IgD-negative memory B cell (primary cell): ENCODE results near the gene KRTAP5-3. TPM values are rescaled to one million over a fixed set of nuclear protein-coding genes. Genes with fewer than 3 reads are reported as not detected.

Experiments
- H3K27ac Mint-ChIP-seq, 3 donors: one replicate each; pipeline ENCODE4 v1.8.0; 2020 to 2022; ENCODE audit warnings: mild to moderate bottlenecking in 3 of 3, mixed read lengths in 3 of 3, moderate library complexity in 1 of 3
- H3K27me3 Mint-ChIP-seq: one replicate; pipeline ENCODE4 v1.8.0; 2021; ENCODE audit warnings: mixed read lengths
- H3K36me3 Mint-ChIP-seq: one replicate; pipeline ENCODE4 v1.8.0; 2020; ENCODE audit warnings: mild to moderate bottlenecking, mixed read lengths
- H3K4me1 Mint-ChIP-seq, 3 donors: one replicate each; pipeline ENCODE4 v1.8.0; 2020 to 2022; ENCODE audit warnings: mixed read lengths in 3 of 3, mild to moderate bottlenecking in 1 of 3
- H3K4me3 Mint-ChIP-seq, 4 donors: one replicate each; pipeline ENCODE4 v1.8.0; 2020 to 2022; ENCODE audit warnings: mild to moderate bottlenecking in 4 of 4, mixed read lengths in 4 of 4, moderate library complexity in 3 of 4
- H3K9me3 Mint-ChIP-seq, 3 donors: one replicate each; pipeline ENCODE4 v1.8.0; 2020 to 2021; ENCODE audit warnings: mixed read lengths in 3 of 3, mild to moderate bottlenecking in 1 of 3
- polyA plus RNA-seq: library from polyadenylated mRNA; unstranded; fragments of 300-500 nt; fragmentation: Illumina TruSeq; gene quantifications from one replicate; pipeline ENCODE4 v1.2.3, GENCODE V29; 2021

Gene KRTAP5-3, protein sequence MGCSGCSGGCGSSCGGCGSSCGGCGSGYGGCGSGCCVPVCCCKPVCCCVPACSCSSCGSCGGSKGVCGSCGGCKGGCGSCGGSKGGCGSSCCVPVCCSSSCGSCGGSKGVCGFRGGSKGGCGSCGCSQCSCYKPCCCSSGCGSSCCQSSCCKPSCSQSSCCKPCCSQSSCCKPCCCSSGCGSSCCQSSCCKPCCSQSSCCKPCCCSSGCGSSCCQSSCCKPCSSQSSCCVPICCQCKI
- polyA plus RNA-seq, result not detected

DNA sequence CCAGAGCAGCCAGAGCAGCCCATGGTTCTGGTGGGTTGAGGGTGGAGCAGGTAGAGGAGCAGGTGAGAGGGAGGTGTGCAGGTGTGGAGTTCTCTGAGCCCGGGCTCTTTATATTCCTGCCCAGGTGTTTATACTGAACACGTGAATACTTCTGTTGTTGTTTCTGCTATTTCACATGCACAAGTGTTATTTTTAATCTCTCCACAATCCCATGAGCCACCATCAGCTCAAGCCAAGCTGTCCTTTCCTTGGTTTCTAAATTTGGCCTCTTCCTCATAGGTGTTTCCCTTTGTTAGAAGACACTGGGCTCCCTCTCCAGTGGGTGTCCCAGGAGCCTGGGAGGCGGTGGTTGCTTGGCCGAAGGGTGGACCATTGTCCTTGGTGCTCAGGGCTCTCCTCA is at the start of gene KRTAP5-3:
KRTAP5-3 (minus strand) TSS at position 101 of the 400 bp plus-strand sequence; CDS start at position 23, 78 bp downstream.
- H3K4me1 Mint-ChIP-seq, result peaks cover 7 to 12% (median 9%) of the 10 kb centered on the region in 3 donors
- no peaks in the 10 kb centered on the region for H3K36me3 Mint-ChIP-seq
- H3K9me3 Mint-ChIP-seq, result no peaks in the 10 kb centered on the region
- H3K27me3 Mint-ChIP-seq, result peaks cover 12% of the 10 kb centered on the region
- no peak within 1 kb of the TSS for H3K27ac Mint-ChIP-seq
- no peak within 1 kb of the TSS for H3K4me3 Mint-ChIP-seq

DNA sequence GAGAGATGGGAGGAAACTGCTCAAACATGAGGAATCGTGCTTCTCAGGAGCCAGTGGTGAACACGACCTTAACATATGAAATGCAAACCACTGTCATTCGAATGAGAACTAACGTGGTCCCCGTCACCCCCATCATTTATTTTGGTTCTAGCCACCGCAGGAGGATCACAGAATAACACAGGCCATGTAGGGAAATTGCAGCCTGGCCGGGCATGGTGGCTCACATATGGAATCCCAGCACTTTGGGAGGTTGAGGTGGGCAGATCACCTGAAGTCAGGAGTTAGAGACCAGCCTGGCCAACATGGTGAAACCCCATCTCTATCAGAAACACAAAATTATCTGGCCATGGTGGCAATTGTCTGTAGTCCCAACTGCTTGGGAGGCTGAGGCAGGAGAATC is 48.4 kb upstream of the KRTAP5-3 start:
- Mint-ChIP-seq H3K9me3 (no peaks in the 10 kb centered on the region), H3K27ac (no peak overlapping the region), H3K4me1 (no peaks in the 10 kb centered on the region), H3K36me3 (peaks cover 1% of the 10 kb centered on the region), H3K4me3 (no peak overlapping the region), H3K27me3 (peaks cover 49% of the 10 kb centered on the region)

DNA sequence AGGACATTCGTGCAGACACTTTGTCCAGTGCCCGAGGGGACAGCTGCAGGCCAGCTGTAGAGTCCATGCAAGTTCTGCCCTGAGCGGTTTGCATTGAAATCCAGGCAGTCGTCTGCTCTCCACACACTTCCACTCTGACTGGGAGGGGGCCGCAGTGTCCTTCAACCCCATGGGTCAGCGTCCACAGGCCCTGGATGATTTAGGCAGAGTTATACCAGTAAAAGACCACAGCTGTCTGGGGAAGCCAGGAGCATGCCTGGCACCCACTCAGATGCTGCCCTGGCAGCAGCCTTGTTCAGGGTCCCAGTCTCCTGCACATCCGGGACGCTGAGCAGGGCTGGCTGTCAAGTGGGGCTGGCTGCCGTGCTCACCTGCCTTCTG is 47.8 kb upstream of the KRTAP5-3 start:
- Mint-ChIP-seq H3K27ac (no peak overlapping the region), H3K9me3 (no peaks in the 10 kb centered on the region), H3K4me1 (no peaks in the 10 kb centered on the region), H3K4me3 (no peak overlapping the region), H3K36me3 (peaks cover 1% of the 10 kb centered on the region), H3K27me3 (peaks cover 50% of the 10 kb centered on the region)

DNA sequence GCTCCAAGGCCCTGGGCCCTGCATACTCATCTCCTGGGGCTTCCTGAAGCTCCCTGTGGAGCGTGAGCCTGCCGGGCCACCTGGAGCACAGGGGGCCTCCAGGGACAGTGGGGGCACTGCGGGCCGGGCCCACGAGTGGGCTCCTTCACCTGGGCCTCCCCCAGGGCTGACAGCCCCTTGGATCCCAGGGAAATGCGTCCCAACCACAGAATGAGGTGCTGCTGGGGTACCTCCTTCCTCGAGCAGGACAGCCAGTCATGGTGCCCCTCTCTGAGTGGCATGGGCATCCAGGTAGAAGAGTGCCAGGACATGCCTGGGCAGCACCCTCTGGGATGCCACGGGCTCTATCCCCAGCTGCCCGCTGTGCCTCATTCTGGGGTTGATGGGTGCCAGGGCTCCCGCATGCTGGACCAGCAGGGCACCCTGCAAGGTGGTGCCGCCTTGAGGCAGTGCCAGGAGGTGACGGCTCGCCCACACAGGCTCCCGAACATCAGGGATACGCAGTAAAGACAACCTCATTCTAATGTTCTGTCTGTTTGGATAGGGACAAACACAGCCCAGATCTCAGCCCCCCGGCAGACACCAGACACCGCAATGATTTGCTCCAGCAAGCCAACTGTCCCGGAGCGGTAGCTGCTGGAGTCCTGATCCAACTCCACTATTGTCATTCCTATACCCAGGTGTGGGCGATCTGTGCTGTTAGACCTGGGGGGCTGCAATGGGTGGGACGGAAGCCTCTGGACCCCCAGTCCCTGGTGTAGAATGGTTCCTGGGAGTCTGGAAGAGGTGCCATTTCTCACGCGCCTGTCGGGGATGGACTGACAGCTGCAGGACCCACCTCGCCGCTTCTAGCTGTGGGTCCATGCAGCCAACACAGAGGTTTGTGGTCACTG is 47.2 kb upstream of the KRTAP5-3 start:
- H3K4me3 Mint-ChIP-seq, result no peak overlapping the region
- peaks cover 1% of the 10 kb centered on the region for H3K36me3 Mint-ChIP-seq
- H3K27ac Mint-ChIP-seq, result no peak overlapping the region
- H3K4me1 Mint-ChIP-seq, result no peaks in the 10 kb centered on the region
- no peaks in the 10 kb centered on the region for H3K9me3 Mint-ChIP-seq
- H3K27me3 Mint-ChIP-seq, result peaks cover 50% of the 10 kb centered on the region

DNA sequence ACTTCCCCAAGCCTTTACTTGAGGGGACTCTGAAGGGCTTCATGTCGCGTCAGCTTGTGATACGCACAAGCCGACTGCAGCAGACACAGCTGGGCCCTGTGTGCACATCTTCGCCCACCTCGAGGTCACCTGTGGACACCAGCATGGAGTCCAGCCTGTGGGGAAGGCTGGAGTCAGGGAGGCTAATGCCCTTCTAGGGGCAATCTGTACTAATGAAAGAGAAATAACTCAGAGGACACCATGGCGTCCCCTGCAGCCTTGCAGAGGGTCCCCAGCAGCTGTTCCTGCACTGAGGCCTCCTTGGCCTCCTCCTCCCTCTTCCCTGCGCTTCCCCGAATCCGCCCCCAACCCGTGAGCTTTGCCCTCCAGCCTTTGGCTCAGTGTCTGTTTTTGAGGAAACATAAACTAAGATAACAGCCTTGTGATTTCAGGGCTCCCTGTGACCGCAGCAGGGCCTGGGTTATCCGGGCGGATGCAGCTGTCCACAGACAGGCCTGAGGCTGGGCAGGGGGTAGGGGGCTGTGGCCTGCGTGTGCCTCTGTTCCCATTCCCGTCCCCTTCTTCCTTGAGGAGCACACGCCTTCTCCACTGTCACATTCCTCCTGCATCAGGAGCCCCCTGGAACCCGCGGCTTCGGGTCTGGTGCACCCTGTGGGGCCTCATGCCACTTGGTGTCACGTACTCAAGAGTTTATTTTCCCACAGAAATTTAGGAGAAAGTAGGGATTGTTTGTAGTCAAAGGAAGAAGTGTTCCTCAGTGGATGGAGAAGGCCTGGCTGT is 46.3 kb upstream of the KRTAP5-3 start:
- H3K4me3 Mint-ChIP-seq, result no peak overlapping the region
- H3K4me1 Mint-ChIP-seq, result no peaks in the 10 kb centered on the region
- H3K36me3 Mint-ChIP-seq, result peaks cover 1% of the 10 kb centered on the region
- no peaks in the 10 kb centered on the region for H3K9me3 Mint-ChIP-seq
- peaks cover 42% of the 10 kb centered on the region for H3K27me3 Mint-ChIP-seq
- H3K27ac Mint-ChIP-seq, result no peak overlapping the region

DNA sequence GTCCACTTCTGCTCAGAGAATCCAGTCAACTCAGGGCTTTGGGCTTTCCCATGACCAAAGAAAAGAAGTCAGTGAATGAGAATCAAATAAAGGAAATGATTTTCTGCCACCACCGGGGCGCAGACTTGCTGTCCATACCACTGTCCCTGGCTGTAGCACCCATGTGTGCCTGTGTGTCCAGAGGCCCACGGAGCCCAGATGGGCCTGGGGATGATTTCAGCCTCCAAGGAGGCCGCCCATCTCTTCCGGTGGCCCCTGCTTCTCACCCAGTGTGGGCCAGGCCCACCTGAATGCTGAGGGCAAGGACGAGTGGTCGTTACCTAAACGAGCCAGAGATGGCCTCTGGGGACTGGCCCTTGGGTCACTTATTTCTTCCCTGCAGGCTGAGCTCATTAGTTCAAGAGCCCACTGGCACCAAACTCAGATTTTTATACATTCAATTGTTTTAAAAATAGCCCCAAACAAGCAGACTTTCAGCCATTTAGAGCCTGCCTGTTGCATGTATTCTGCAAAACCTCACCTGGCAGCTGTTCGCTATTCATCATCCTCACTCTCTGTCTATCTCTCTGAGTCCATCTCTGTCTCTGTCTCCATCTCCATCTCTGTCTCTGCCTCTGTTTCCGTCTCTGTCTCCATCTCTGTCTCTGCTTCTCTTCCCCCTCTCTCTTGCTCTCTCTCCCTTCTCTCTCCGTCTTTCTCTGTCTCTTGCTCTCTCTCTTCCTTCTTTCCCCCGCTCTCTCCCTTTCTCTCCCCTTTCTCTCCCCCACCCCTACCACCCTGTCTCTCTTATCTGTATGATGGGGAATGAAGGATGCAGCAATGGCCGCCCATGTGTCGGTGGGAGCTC is 45.5 kb upstream of the KRTAP5-3 start:
- no peak overlapping the region for H3K27ac Mint-ChIP-seq
- peaks cover 1% of the 10 kb centered on the region for H3K36me3 Mint-ChIP-seq

DNA sequence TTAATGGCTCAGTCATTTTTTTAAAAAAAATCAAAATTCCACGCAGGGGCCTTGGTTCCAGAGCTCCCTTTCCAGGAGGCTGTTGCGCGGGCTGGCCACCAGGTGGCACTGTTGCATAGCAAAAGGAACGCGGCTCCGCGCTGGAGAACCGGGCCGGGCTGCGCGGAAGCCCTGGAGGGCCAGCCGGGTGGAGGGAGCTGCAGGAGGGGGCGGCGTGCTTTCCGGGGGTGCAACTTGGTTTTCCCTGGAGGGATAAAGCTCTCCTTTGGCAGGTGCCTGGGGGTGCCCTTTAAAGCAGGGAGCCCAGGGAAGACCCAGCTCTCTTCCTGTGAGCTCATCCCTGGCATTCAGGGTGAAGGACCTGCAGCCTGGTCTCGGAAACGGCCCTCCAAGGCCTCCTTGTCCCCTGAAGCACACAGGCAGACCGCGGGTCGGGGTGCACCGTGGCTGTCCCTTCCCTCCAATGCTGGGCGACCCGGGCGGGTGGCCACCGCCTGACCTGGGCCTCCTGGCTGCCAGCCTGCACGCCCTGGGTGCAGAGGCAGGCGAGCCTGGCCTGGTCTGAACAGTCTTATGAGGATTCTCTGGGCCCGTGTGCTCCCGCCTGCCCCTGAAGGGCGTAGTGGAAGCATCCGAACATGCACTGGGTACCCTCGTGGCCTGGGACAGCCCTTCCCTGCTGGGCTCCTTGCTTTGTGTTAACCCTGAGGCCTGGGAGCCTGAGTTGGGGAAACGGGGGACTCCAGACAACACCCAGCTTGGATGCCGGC is 44.7 kb upstream of the KRTAP5-3 start:
- Mint-ChIP-seq H3K27me3 (peaks cover 34% of the 10 kb centered on the region), H3K27ac (no peak overlapping the region)

More for the DNA sequence above, 45.5 kb upstream of the KRTAP5-3 start:
- no peaks in the 10 kb centered on the region for H3K4me1 Mint-ChIP-seq
- H3K4me3 Mint-ChIP-seq, result no peak overlapping the region
- H3K27me3 Mint-ChIP-seq, result peaks cover 35% of the 10 kb centered on the region
- no peaks in the 10 kb centered on the region for H3K9me3 Mint-ChIP-seq

DNA sequence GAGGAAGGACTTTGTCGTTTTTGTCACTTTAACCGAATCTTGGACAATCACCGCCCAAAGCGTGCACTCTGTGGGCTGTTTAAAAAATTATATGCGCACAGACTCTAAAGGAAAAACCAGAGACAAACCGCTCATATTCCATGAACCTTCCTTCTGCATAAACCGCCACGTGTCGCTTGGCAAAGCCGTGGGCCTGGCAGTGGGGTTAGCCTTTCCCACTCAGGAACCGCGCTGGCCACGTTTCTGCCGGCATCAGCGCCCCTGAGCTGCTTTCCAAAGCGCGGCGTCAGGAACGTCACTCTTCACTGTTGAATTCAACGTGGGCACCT is 44.1 kb upstream of the KRTAP5-3 start:
- Mint-ChIP-seq H3K4me1 (no peaks in the 10 kb centered on the region), H3K27ac (no peak overlapping the region), H3K4me3 (no peak overlapping the region), H3K27me3 (peaks cover 30% of the 10 kb centered on the region), H3K9me3 (no peaks in the 10 kb centered on the region), H3K36me3 (peaks cover 1% of the 10 kb centered on the region)

More for the DNA sequence above, 44.7 kb upstream of the KRTAP5-3 start:
- H3K4me3 Mint-ChIP-seq, result no peak overlapping the region
- H3K9me3 Mint-ChIP-seq, result no peaks in the 10 kb centered on the region
- peaks cover 1% of the 10 kb centered on the region for H3K36me3 Mint-ChIP-seq
- H3K4me1 Mint-ChIP-seq, result no peaks in the 10 kb centered on the region

DNA sequence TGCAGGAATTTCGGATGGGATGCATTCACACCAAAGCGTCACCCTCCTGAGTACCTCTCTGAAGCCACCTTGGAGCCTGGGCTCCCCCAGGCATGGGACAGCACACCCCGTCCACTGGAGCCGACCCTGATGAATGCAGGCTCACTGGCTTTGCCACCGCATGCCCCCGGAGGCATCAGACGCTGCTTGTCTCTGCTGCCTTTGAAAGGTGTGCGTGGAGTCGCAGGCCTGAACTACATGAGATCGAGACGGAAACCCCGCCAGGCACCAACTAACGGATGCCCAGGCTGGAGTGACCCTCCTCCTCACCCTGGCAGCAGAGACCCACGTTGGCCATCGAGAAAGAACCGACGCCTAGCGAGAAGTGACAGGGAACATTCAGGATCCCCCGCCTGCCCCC is 43.8 kb upstream of the KRTAP5-3 start:
- Mint-ChIP-seq H3K36me3 (peaks cover 1% of the 10 kb centered on the region), H3K27ac (peak overlapping the region in 1 of 3 donors; percentile 9), H3K4me1 (peaks cover 0 to 2% (median 0%) of the 10 kb centered on the region in 3 donors), H3K4me3 (no peak overlapping the region), H3K27me3 (peaks cover 30% of the 10 kb centered on the region), H3K9me3 (no peaks in the 10 kb centered on the region)

DNA sequence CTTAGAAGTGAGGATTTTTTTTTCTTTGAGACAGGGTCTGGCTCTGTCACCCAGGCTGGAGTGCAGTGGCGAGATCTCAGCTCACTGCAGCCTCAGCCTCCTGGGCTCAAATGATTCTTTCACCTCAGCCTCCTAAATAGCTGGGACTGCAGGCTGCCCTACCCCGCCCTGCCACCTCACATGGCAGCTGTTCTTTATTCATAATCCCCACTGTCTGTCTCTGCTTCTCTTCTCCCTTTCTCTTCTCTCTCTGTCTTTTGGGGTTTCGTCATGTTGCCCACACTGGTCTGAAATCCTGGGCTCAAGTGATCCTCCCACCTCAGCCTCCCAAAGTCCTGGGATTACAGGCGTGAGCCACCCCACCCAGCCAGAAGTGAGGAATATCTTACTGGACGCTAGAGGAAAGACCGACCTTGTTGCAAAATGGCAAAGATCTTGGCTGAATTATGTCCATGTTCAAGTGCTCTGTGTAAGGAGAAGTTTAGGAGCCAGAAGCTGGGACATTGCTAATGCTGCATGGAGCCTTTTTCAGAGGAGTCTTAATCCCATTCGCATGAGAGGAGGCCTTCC is 43.2 kb upstream of the KRTAP5-3 start:
- H3K4me1 Mint-ChIP-seq, result peaks cover 0 to 2% (median 0%) of the 10 kb centered on the region in 3 donors
- H3K9me3 Mint-ChIP-seq, result no peaks in the 10 kb centered on the region
- no peak overlapping the region for H3K4me3 Mint-ChIP-seq
- H3K27me3 Mint-ChIP-seq, result peaks cover 25% of the 10 kb centered on the region
- H3K27ac Mint-ChIP-seq, result peak overlapping the region in 1 of 3 donors; percentile 9
- peaks cover 1% of the 10 kb centered on the region for H3K36me3 Mint-ChIP-seq

DNA sequence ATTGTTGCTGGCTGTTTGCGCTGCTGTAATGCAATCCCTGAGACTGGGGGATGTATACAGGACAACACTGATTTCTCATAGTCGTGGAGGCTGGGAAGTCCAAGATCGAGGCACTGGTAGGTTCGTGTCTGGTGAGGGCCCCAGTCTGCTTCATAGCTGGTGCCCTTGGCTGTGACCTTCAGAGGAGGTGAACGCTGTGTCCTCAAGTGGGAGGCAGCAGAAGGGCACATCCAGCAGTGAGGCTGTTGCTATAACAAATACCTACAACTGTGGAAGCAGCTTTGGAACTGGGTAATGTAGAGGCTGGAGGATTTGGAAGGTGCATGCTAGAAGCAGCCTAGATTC is 42.6 kb upstream of the KRTAP5-3 start:
- H3K4me3 Mint-ChIP-seq, result no peak overlapping the region
- peaks cover 1% of the 10 kb centered on the region for H3K36me3 Mint-ChIP-seq
- H3K9me3 Mint-ChIP-seq, result no peaks in the 10 kb centered on the region
- H3K4me1 Mint-ChIP-seq, result peaks cover 0 to 2% (median 0%) of the 10 kb centered on the region in 3 donors
- peaks cover 22% of the 10 kb centered on the region for H3K27me3 Mint-ChIP-seq
- H3K27ac Mint-ChIP-seq, result no peak overlapping the region

DNA sequence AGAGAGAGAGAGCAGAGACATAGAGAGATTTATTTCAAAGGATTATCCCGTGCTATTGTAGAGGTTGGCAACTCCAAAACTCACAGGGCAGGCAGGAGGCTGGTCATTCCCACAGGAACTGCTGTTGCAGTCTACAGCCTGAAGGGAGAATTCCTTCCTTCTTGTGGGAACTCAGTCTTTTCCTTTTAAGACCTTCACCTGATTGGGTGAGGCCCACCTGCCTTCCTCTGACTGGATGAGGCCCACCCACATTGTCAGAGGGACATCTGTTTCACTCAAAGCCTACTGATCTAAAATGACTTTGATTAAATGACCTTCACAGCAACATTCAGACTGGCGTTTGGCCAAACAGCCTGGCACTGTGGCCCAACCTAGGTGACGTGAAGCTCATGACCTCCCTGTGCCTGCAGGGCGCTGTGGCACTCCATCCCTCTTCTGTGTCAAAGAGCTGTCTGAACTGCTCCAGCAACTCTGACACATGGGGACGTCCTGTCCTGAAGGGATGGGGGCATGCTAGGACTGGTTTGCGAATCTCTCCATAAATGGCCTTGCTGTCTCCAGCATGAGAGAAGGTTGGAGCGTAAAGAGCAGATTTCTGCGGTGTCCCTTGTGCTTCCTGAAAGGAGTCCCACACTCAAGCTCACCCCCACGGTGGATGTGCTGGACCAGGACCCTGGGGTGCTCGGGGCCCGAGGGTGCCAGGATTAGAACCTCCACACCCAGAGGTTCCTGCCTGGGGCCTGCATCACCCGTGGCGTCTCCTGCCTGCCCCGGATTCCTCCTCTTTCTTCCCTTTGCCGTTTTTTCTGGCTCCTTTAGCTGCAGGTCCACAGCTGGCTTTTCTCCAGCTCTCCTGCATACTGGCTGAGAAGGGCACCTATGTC is 42.0 kb upstream of the KRTAP5-3 start:
- Mint-ChIP-seq H3K4me3 (no peak overlapping the region), H3K36me3 (peaks cover 1% of the 10 kb centered on the region), H3K4me1 (peaks cover 0 to 2% (median 0%) of the 10 kb centered on the region in 3 donors)

More for the DNA sequence above, 42.0 kb upstream of the KRTAP5-3 start:
- Mint-ChIP-seq H3K9me3 (no peaks in the 10 kb centered on the region), H3K27ac (no peak overlapping the region), H3K27me3 (peaks cover 16% of the 10 kb centered on the region)
